K562 (cell line): Measurements from ENCODE around the gene ANKMY2. TPM values are rescaled to one million over a fixed set of nuclear protein-coding genes. Genes with fewer than 3 reads are reported as not detected.

Experiments used
- BDP1 ChIP-seq: IDR thresholded peaks from 3 replicates; pipeline ENCODE4 v1.6.1; 2011; ENCODE audit not compliant: insufficient read length, insufficient read depth
- DPF2 ChIP-seq: fragments of 450-650 bp; IDR thresholded peaks from 2 replicates; pipeline ENCODE4 v1.6.1; 2016
- EGR1 ChIP-seq: fragments of 450-650 bp; conservative IDR thresholded peaks from 2 replicates; pipeline ENCODE4 v1.6.1; 2017; ENCODE audit warnings: mild to moderate bottlenecking
- FOXM1 ChIP-seq, 2 experiments: fragments of 450-650 bp in 1 of 2; sonication (generic) in 1 of 2; formaldehyde crosslinking in 1 of 2; IDR thresholded peaks; 2 replicates each; pipeline versions ENCODE4 v1.6.1 to v1.9.0; 2017 to 2022; ENCODE audit warnings: low read depth in 2 of 2, mild to moderate bottlenecking in 2 of 2, missing genetic modification reagents in 1 of 2, moderate library complexity in 1 of 2
- FUS ChIP-seq: fragments of 200-400 bp; formaldehyde crosslinking; optimal IDR thresholded peaks from 2 replicates; pipeline ENCODE3; 2017; ENCODE audit warnings: low read depth, low read length
- HNRNPK ChIP-seq: fragments of 200-400 bp; formaldehyde crosslinking; IDR thresholded peaks from one replicate; pipeline ENCODE4 v1.6.1; 2018; ENCODE audit warnings: mild to moderate bottlenecking, low read depth, low read length; ENCODE audit not compliant: poor library complexity, severe bottlenecking
- NR3C1 ChIP-seq: sonication (generic); formaldehyde crosslinking; IDR thresholded peaks from 2 replicates; pipeline ENCODE4 v1.8.1; 2022; ENCODE audit warnings: missing genetic modification reagents
- PTTG1 ChIP-seq: fragments of 450-650 bp; IDR thresholded peaks from 2 replicates; pipeline ENCODE4 v1.6.1; 2016; ENCODE audit warnings: low read depth, mild to moderate bottlenecking, missing genetic modification characterization, missing compliant biosample characterization
- STAT5A ChIP-seq: IDR thresholded peaks from 2 replicates; pipeline ENCODE4 v1.6.1; 2012; ENCODE audit warnings: low read length, inconsistent platforms, borderline replicate concordance
- polyA plus RNA-seq, 8 experiments: library from polyadenylated mRNA; depleted of rRNA in 4 of 8; stranded (reverse) in 5 of 8; unstranded in 3 of 8; fragments of >200 nt; fragmentation: Nextera tagmentation in 2 of 8; fragmentation: Illumina TruSeq in 1 of 8; extraction: Ambion mirVana in 2 of 8; extraction: Trizol in 1 of 8; gene quantifications; 2 replicates each; pipeline versions ENCODE4 v1.2.1 to v1.2.3, GENCODE V29; 2011 to 2014; ENCODE audit warnings: inconsistent platforms in 1 of 8, missing spikeins in 1 of 8
- total RNA-seq, 7 experiments: library from RNA; depleted of rRNA in 6 of 7; stranded (reverse); fragments of >200 nt in 6 of 7; fragmentation: Illumina TruSeq in 2 of 7; extraction: Trizol in 2 of 7; gene quantifications; 2 replicates each; pipeline versions ENCODE4 v1.2.1 to v1.2.3, GENCODE V29; 2011 to 2021; ENCODE audit warnings: low replicate concordance in 1 of 7
- TF ChIP-seq, protein P1 (sequence below), 2 experiments: fragments of 450-650 bp in 1 of 2; sonication (generic) in 1 of 2; formaldehyde crosslinking in 1 of 2; IDR thresholded peaks; 2 replicates each; pipeline versions ENCODE4 v1.7.1 to v1.9.0; 2016 to 2022; ENCODE audit warnings: inconsistent platforms in 1 of 2, mild to moderate bottlenecking in 1 of 2, missing genetic modification reagents in 1 of 2
- TF ChIP-seq, protein P2 (sequence below), 3 experiments: IDR thresholded peaks in 2 of 3; conservative IDR thresholded peaks in 1 of 3; 2 replicates each; pipeline ENCODE4 v1.5.1; 2011 to 2012; ENCODE audit warnings: low read length in 3 of 3, mild to moderate bottlenecking in 3 of 3, control low read depth in 2 of 3, improper control_type of control experiment in 1 of 3, inconsistent platforms in 1 of 3, low read depth in 1 of 3, mixed read lengths in 1 of 3, moderate library complexity in 1 of 3; ENCODE audit not compliant: insufficient read depth in 2 of 3

ANKMY2 gene
- total and polyA plus RNA-seq, 9 of the 15 experiments (the other 6 are each of a cell fraction or from before 2014, with no cell fraction given) = 38.9 to 71.5 (median 48.8) TPM

DNA sequence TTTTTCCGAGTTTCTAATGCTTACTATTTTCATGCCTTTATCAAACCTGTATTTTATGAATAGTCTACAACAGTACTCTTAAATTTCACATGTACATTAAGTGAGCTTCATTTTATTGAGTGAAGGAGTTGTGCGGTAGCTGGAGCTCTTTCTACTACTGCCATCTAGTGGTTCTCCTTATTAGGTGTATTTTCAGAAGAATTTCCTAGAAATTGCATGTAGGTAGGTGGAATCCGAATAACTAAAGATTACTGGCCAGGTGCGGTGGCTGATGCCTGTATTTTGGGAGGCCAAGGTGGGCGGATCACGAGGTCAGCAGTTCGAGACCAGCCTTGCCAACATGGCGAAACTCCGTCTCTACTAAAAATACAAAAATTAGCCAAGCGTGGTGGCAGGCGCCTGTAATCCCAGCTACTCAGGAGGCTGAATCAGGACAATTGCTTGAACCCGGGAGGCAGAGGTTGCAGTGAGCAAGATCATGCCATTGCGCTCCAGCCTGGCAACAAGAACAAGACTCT lies 80.6 kb downstream of the ANKMY2 start (continued):
- no peak for TF ChIP-seq FUS
- no peak for TF ChIP-seq NR3C1
- TF ChIP-seq, protein P1, sequence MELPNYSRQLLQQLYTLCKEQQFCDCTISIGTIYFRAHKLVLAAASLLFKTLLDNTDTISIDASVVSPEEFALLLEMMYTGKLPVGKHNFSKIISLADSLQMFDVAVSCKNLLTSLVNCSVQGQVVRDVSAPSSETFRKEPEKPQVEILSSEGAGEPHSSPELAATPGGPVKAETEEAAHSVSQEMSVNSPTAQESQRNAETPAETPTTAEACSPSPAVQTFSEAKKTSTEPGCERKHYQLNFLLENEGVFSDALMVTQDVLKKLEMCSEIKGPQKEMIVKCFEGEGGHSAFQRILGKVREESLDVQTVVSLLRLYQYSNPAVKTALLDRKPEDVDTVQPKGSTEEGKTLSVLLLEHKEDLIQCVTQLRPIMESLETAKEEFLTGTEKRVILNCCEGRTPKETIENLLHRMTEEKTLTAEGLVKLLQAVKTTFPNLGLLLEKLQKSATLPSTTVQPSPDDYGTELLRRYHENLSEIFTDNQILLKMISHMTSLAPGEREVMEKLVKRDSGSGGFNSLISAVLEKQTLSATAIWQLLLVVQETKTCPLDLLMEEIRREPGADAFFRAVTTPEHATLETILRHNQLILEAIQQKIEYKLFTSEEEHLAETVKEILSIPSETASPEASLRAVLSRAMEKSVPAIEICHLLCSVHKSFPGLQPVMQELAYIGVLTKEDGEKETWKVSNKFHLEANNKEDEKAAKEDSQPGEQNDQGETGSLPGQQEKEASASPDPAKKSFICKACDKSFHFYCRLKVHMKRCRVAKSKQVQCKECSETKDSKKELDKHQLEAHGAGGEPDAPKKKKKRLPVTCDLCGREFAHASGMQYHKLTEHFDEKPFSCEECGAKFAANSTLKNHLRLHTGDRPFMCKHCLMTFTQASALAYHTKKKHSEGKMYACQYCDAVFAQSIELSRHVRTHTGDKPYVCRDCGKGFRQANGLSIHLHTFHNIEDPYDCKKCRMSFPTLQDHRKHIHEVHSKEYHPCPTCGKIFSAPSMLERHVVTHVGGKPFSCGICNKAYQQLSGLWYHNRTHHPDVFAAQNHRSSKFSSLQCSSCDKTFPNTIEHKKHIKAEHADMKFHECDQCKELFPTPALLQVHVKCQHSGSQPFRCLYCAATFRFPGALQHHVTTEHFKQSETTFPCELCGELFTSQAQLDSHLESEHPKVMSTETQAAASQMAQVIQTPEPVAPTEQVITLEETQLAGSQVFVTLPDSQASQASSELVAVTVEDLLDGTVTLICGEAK (IDR thresholded peaks at IDR 0.05) = no peak
- TF ChIP-seq, protein P1 (CRISPR knock-in tag; IDR thresholded peaks at IDR 0.05) = peak; percentile 64; the same call in 1 of the 2 replicates
- 0 out of 2 replicates have a peak, but pooled peaks have one; percentile 17 for TF ChIP-seq FOXM1 (IDR thresholded peaks at IDR 0.05; ENCODE audit: low read depth)
- no peak for TF ChIP-seq FOXM1 (CRISPR knock-in tag; IDR thresholded peaks at IDR 0.05; ENCODE audit: low read depth)
- TF ChIP-seq DPF2 = peak; percentile 19; the same call in 1 of the 2 replicates
- TF ChIP-seq STAT5A = no peak
- TF ChIP-seq HNRNPK = no peak
- TF ChIP-seq EGR1 = peak; percentile 33; the same call in 1 of the 2 replicates
- TF ChIP-seq, protein P2, sequence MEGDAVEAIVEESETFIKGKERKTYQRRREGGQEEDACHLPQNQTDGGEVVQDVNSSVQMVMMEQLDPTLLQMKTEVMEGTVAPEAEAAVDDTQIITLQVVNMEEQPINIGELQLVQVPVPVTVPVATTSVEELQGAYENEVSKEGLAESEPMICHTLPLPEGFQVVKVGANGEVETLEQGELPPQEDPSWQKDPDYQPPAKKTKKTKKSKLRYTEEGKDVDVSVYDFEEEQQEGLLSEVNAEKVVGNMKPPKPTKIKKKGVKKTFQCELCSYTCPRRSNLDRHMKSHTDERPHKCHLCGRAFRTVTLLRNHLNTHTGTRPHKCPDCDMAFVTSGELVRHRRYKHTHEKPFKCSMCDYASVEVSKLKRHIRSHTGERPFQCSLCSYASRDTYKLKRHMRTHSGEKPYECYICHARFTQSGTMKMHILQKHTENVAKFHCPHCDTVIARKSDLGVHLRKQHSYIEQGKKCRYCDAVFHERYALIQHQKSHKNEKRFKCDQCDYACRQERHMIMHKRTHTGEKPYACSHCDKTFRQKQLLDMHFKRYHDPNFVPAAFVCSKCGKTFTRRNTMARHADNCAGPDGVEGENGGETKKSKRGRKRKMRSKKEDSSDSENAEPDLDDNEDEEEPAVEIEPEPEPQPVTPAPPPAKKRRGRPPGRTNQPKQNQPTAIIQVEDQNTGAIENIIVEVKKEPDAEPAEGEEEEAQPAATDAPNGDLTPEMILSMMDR (IDR thresholded peaks at IDR 0.05 in 2 of 3, conservative IDR thresholded peaks at IDR 0.05 in 1 of 3; ENCODE audit: insufficient read depth in 2 of 3, low read depth in 1 of 3, low read length in 3 of 3) = peak; percentile 62 to 86 (median 68); a peak in 5 of 6 replicates
- TF ChIP-seq PTTG1 (tag) = no peak
- TF ChIP-seq BDP1 = no peak
